B cell (primary cell): Measurements from ENCODE around the gene RFX8.

Experiments
- CTCF ChIP-seq: fragments of 200-600 bp; IDR thresholded peaks from one replicate; pipeline ENCODE4 v1.8.0; 2022; ENCODE audit warnings: antibody characterized with exemption, mild to moderate bottlenecking
- EZH2 ChIP-seq: IDR thresholded peaks from 2 replicates; pipeline ENCODE4 v1.6.1; 2012; ENCODE audit warnings: borderline replicate concordance, low read depth, mild to moderate bottlenecking, moderate library complexity, low read length; ENCODE audit not compliant: insufficient read depth, poor library complexity, severe bottlenecking

- TF ChIP-seq CTCF: no peak
- TF ChIP-seq EZH2: no peak
Observed at GRCh38 chr2:101356521-101356920, 118.4 kb downstream of the RFX8 start.
